Osteoblast (primary cell): Measurements from ENCODE around the gene CDKAL1. TPM values are rescaled to one million over a fixed set of nuclear protein-coding genes. Genes with fewer than 3 reads are reported as not detected.

ENCODE experiments used
- DNase-seq: peaks from one replicate; pipeline ENCODE4 v3.0.0; 2011; ENCODE audit warnings: low spot score, mixed read lengths; ENCODE audit not compliant: insufficient read length; ENCODE audit errors: missing footprints
- H2AFZ ChIP-seq: 2 replicates; pipeline ENCODE4 v1.6.0; 2011; ENCODE audit warnings: mild to moderate bottlenecking, low read length
- H3K27ac ChIP-seq: 2 replicates; pipeline ENCODE4 v1.5.1; 2011; ENCODE audit warnings: mild to moderate bottlenecking, low read depth, low read length, moderate library complexity
- H3K27me3 ChIP-seq: 2 replicates; pipeline ENCODE4 v1.6.0; 2012; ENCODE audit warnings: mild to moderate bottlenecking, control low read depth, inconsistent platforms, low read length, moderate library complexity; ENCODE audit not compliant: insufficient read depth
- H3K36me3 ChIP-seq: 2 replicates; pipeline ENCODE4 v1.5.1; 2011; ENCODE audit warnings: mild to moderate bottlenecking, low read length, control low read depth, moderate library complexity; ENCODE audit not compliant: insufficient read depth
- H3K4me1 ChIP-seq: 2 replicates; pipeline ENCODE4 v1.5.1; 2011; ENCODE audit warnings: mild to moderate bottlenecking, low read length, control low read depth, moderate library complexity; ENCODE audit not compliant: insufficient read depth
- H3K4me2 ChIP-seq: 2 replicates; pipeline ENCODE4 v1.6.0; 2011; ENCODE audit warnings: mild to moderate bottlenecking, low read length; ENCODE audit not compliant: insufficient read depth
- H3K4me3 ChIP-seq: fragments of 200-600 bp; sonication (generic); 3 replicates; pipeline ENCODE4 v1.5.1; 2012; ENCODE audit warnings: mild to moderate bottlenecking, low read length, inconsistent platforms; ENCODE audit not compliant: insufficient read depth
- H3K79me2 ChIP-seq: 2 replicates; pipeline ENCODE4 v1.6.0; 2012; ENCODE audit warnings: mild to moderate bottlenecking, low read length, control low read depth, inconsistent platforms; ENCODE audit not compliant: insufficient read depth
- H3K9me3 ChIP-seq: 2 replicates; pipeline ENCODE4 v1.5.1; 2011; ENCODE audit warnings: low read depth, low read length, control low read depth
- H4K20me1 ChIP-seq: 2 replicates; pipeline ENCODE4 v1.6.0; 2012; ENCODE audit warnings: mild to moderate bottlenecking, low read length, control low read depth; ENCODE audit not compliant: insufficient read depth
- CTCF ChIP-seq: IDR thresholded peaks from 2 replicates; pipeline ENCODE4 v1.5.1; 2011; ENCODE audit warnings: mild to moderate bottlenecking, low read depth, low read length, moderate library complexity; ENCODE audit errors: extremely low read depth
- total RNA-seq: library from RNA; depleted of rRNA; stranded (reverse); fragments of >200 nt; gene quantifications from 2 replicates; pipeline ENCODE4 v1.2.3, GENCODE V29; 2012

The CDKAL1 gene
- total RNA-seq, 1 donor, result 18.5 TPM

- H3K4me1 ChIP-seq, result no peaks in the 10 kb centered on the region
- H3K79me2 ChIP-seq, result no peaks in the 10 kb centered on the region
- no peaks in the 10 kb centered on the region for H3K36me3 ChIP-seq
- H3K9me3 ChIP-seq, result no peaks in the 10 kb centered on the region
- H3K27me3 ChIP-seq, result no peaks in the 10 kb centered on the region
- no peak for DNase-seq
- TF ChIP-seq CTCF, result no peak
- H3K4me2 ChIP-seq, result no peak overlapping the region
- H2AFZ ChIP-seq, result no peak overlapping the region
- no peak overlapping the region for H3K27ac ChIP-seq
- no peak overlapping the region for H3K4me3 ChIP-seq
- no peaks in the 10 kb centered on the region for H4K20me1 ChIP-seq
These were observed 721.9 kb downstream of the CDKAL1 start for GRCh38 chr6:21256197-21256596.

DNA sequence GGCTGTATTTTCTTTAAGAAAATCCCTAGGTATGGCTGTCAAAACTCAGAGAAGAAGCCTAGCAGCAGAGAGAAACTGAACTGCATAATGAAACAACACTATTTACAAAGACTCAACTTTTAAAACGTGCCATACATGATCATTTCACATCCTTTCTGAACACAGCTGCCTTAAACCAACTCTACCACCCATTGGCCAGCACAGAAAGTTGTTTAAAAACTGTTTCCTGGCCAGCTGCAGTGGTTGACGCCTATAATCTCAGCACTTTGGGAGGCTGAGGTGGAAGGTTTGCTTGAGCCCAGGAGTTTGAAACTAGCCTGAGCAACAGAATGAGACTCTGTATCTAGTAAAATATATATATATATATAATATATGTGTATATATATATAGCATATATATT, 722.9 kb downstream of the CDKAL1 start:
- H3K4me3 ChIP-seq, result no peak overlapping the region
- H3K9me3 ChIP-seq, result no peaks in the 10 kb centered on the region
- H3K27me3 ChIP-seq, result no peaks in the 10 kb centered on the region
- H2AFZ ChIP-seq, result no peak overlapping the region
- no peaks in the 10 kb centered on the region for H3K36me3 ChIP-seq
- H3K4me2 ChIP-seq, result no peak overlapping the region
- no peak for TF ChIP-seq CTCF
- no peaks in the 10 kb centered on the region for H4K20me1 ChIP-seq
- DNase-seq, result no peak
- H3K4me1 ChIP-seq, result no peaks in the 10 kb centered on the region
- no peaks in the 10 kb centered on the region for H3K79me2 ChIP-seq
- no peak overlapping the region for H3K27ac ChIP-seq

- no peaks in the 10 kb centered on the region for H3K36me3 ChIP-seq
- H3K27me3 ChIP-seq, result no peaks in the 10 kb centered on the region
- peaks cover 1% of the 10 kb centered on the region for H3K4me1 ChIP-seq
- no peak overlapping the region for H2AFZ ChIP-seq
- no peaks in the 10 kb centered on the region for H4K20me1 ChIP-seq
- no peak overlapping the region for H3K4me2 ChIP-seq
- no peak for DNase-seq
- no peak overlapping the region for H3K4me3 ChIP-seq
- no peak overlapping the region for H3K27ac ChIP-seq
- no peak for TF ChIP-seq CTCF
- no peaks in the 10 kb centered on the region for H3K79me2 ChIP-seq
- H3K9me3 ChIP-seq, result no peaks in the 10 kb centered on the region
These were observed 724.4 kb downstream of the CDKAL1 start for GRCh38 chr6:21258665-21259064.

DNA sequence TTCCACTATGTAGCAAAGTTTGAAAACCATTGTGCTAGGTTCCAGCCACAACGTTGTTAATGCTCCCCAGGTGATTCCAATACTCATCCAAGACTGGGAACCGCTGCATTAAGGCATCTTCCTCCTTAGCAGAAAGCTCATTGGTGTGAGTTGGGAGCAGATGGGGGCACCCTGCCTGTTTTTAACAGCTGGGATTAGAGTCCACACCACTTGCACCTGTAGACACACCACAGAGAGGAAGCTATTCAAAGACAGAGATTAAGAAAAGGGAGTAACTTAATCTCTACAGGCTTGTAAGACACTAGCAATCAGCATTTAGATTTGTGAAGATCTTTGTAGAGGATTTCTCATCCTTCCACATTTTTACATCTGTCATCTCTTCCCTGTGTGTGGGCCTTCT, 725.4 kb downstream of the CDKAL1 start:
- no peak for DNase-seq
- Histone ChIP-seq H3K9me3 (no peaks in the 10 kb centered on the region), H4K20me1 (no peaks in the 10 kb centered on the region), H3K4me1 (peaks cover 9% of the 10 kb centered on the region), H2AFZ (no peak overlapping the region), H3K4me3 (no peak overlapping the region), H3K36me3 (no peaks in the 10 kb centered on the region), H3K27me3 (no peaks in the 10 kb centered on the region), H3K27ac (no peak overlapping the region), H3K79me2 (no peaks in the 10 kb centered on the region), H3K4me2 (no peak overlapping the region)
- no peak for TF ChIP-seq CTCF
